PC-3 (cell line): ENCODE data around the gene ASAP3. TPM values are rescaled to one million over a fixed set of nuclear protein-coding genes. Genes with fewer than 3 reads are reported as not detected.

Experiments
- ATAC-seq: fragments of 200-7000 bp; cut with Tn5 transposase; 2 replicates; pipeline ENCODE4 v1.9.1; 2020; ENCODE audit warnings: mild to moderate bottlenecking, moderate library complexity
- BruUV-seq: library from RNA; stranded (reverse); fragments of 400-500 nt; replicated peaks from 2 replicates; lab custom pipeline; 2021; lab: Mats Ljungman, UMichigan
- CTCF ChIA-PET: fragments of 300-600 bp; sonication (Branson Sonifier 250); formaldehyde crosslinking; loops from one replicate; lab custom pipeline; 2022; ENCODE audit warnings: antibody characterized with exemption; lab: Charles Lee
- POLR2A ChIA-PET: fragments of 300-600 bp; sonication (Branson Sonifier 250); formaldehyde crosslinking; loops from one replicate; lab custom pipeline; 2022; ENCODE audit warnings: antibody characterized with exemption; ENCODE audit not compliant: unreplicated experiment; lab: Charles Lee
- DNase-seq: peaks from one replicate; pipeline ENCODE4 v3.0.0-alpha.2; 2015
- H2AFZ ChIP-seq: fragments of 300-600 bp; sonication (generic); 2 replicates; pipeline ENCODE4 v1.6.0; 2016; ENCODE audit warnings: antibody characterized with exemption, low read length
- H3F3A ChIP-seq: fragments of 300-600 bp; sonication (generic); one replicate; pipeline ENCODE4 v1.6.0; 2017; ENCODE audit warnings: antibody characterized with exemption, low read length, control low read depth, mild to moderate bottlenecking; ENCODE audit not compliant: unreplicated experiment
- H3K27ac ChIP-seq: fragments of 300-600 bp; sonication (generic); 2 replicates; pipeline ENCODE4 v1.5.1; 2016; ENCODE audit warnings: mild to moderate bottlenecking, low read length
- H3K27me3 ChIP-seq: fragments of 300-600 bp; sonication (generic); 2 replicates; pipeline ENCODE4 v1.6.1; 2016; ENCODE audit warnings: low read length, mixed read lengths
- H3K36me3 ChIP-seq: fragments of 300-600 bp; sonication (generic); 2 replicates; pipeline ENCODE4 v1.6.1; 2016; ENCODE audit warnings: low read depth, mixed run types, low read length, mixed read lengths
- H3K4me1 ChIP-seq: fragments of 300-600 bp; sonication (generic); 2 replicates; pipeline ENCODE4 v1.5.1; 2016; ENCODE audit warnings: low read length; ENCODE audit not compliant: insufficient read depth
- H3K4me2 ChIP-seq: fragments of 300-600 bp; sonication (generic); 2 replicates; pipeline ENCODE4 v1.6.0; 2016; ENCODE audit warnings: low read length
- H3K4me3 ChIP-seq: fragments of 300-600 bp; sonication (generic); 2 replicates; pipeline ENCODE4 v1.5.1; 2016; ENCODE audit warnings: mild to moderate bottlenecking, low read length, mixed read lengths
- H3K79me2 ChIP-seq: fragments of 300-600 bp; sonication (generic); 2 replicates; pipeline ENCODE4 v1.6.1; 2017; ENCODE audit warnings: low read length, mixed read lengths
- H3K9ac ChIP-seq: fragments of 300-600 bp; sonication (generic); 2 replicates; pipeline ENCODE4 v1.6.0; 2016; ENCODE audit warnings: mild to moderate bottlenecking, low read length
- H3K9me2 ChIP-seq: fragments of 300-600 bp; sonication (generic); replicated peaks from 2 replicates; pipeline ENCODE4 v1.6.1; 2016; ENCODE audit warnings: mixed run types, low read length, mixed read lengths
- H3K9me3 ChIP-seq: fragments of 300-600 bp; sonication (generic); 2 replicates; pipeline ENCODE4 v1.6.1; 2016; ENCODE audit warnings: low read length, mixed read lengths
- H4K20me1 ChIP-seq: fragments of 300-600 bp; sonication (generic); 2 replicates; pipeline ENCODE4 v1.6.1; 2016; ENCODE audit warnings: low read length, mixed read lengths
- CTCF ChIP-seq: fragments of 300-600 bp; sonication (generic); conservative IDR thresholded peaks from 2 replicates; pipeline ENCODE4 v1.5.1; 2017; ENCODE audit warnings: antibody characterized with exemption, low read depth, mild to moderate bottlenecking, low read length
- EZH2 ChIP-seq: fragments of 300-600 bp; sonication (generic); IDR thresholded peaks from one replicate; pipeline ENCODE4 v1.6.1; 2017; ENCODE audit warnings: antibody characterized with exemption, mild to moderate bottlenecking, low read length; ENCODE audit not compliant: unreplicated experiment
- EZH2phosphoT487 ChIP-seq: fragments of 300-600 bp; sonication (generic); IDR thresholded peaks from 2 replicates; pipeline ENCODE4 v1.6.1; 2018; ENCODE audit warnings: mild to moderate bottlenecking, antibody characterized with exemption, low read length, borderline replicate concordance
- intact Hi-C: fragments of 100-400 bp; cut with micrococcal nuclease; formaldehyde crosslinking; loops from 2 replicates; pipeline ENCODE4 v1.9.0; 2023
- total RNA-seq: library from RNA; depleted of rRNA; stranded (reverse); fragments of >200 nt; gene quantifications from 2 replicates; pipeline ENCODE4 v1.2.3, GENCODE V29; 2014

ASAP3 gene
- total RNA-seq, 1 experiment from 2014 or later = 12.8 TPM

- DNase-seq (no peak), ATAC-seq (no peak)
- no peak overlapping the region for H2AFZ ChIP-seq
- H3K27me3 ChIP-seq = no peaks in the 10 kb centered on the region
- no peaks in the 10 kb centered on the region for H4K20me1 ChIP-seq
- no peak overlapping the region for H3K4me2 ChIP-seq
- no peaks in the 10 kb centered on the region for H3K36me3 ChIP-seq
- H3K9me3 ChIP-seq = no peaks in the 10 kb centered on the region
- no peaks in the 10 kb centered on the region for H3K9me2 ChIP-seq
- intact Hi-C loops = no loop called here
- H3F3A ChIP-seq = no peaks in the 10 kb centered on the region
- H3K27ac ChIP-seq = no peak overlapping the region
- no peak for TF ChIP-seq EZH2
- no peak for TF ChIP-seq CTCF
- TF ChIP-seq EZH2phosphoT487 = no peak
- no peak overlapping the region for H3K9ac ChIP-seq
- no TSS peak for BruUV-seq
- H3K79me2 ChIP-seq = no peaks in the 10 kb centered on the region
- POLR2A ChIA-PET = no interaction called here
- CTCF ChIA-PET = no interaction called here
- no peak overlapping the region for H3K4me3 ChIP-seq
- no peaks in the 10 kb centered on the region for H3K4me1 ChIP-seq
These were observed 45.4 kb downstream of the ASAP3 start for GRCh38 chr1:23438545-23438944.

DNA sequence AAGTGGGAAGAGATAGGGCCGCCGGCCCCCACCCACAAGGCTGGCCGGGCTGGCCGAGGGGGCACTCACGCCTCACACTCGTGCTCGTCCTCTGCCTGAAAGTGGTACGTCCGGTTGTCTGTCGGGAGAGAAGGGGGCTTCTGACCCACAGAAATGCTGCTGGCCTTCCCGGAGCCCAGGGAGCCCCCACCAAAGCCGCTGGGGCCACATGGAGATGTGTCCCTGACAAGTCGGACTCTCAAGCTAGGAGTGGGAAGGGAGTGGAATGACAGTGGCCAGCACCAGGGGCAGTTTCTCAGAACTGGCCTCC, 46.7 kb downstream of the ASAP3 start:
- BruUV-seq = no TSS peak
- Histone ChIP-seq H3K36me3 (no peaks in the 10 kb centered on the region), H4K20me1 (no peaks in the 10 kb centered on the region), H3K27ac (no peak overlapping the region), H3K9ac (no peak overlapping the region), H3K9me3 (no peaks in the 10 kb centered on the region), H3F3A (no peaks in the 10 kb centered on the region), H3K4me3 (no peak overlapping the region), H3K4me2 (no peak overlapping the region), H3K9me2 (no peaks in the 10 kb centered on the region), H3K4me1 (no peaks in the 10 kb centered on the region), H3K27me3 (no peaks in the 10 kb centered on the region), H2AFZ (no peak overlapping the region), H3K79me2 (no peaks in the 10 kb centered on the region)
- DNase-seq (no peak), ATAC-seq (no peak)
- intact Hi-C loops = no loop called here
- TF ChIP-seq EZH2 = no peak
- no peak for TF ChIP-seq CTCF
- no peak for TF ChIP-seq EZH2phosphoT487
- POLR2A ChIA-PET = no interaction called here
- CTCF ChIA-PET = no interaction called here

- no peaks in the 10 kb centered on the region for H3K36me3 ChIP-seq
- no TSS peak for BruUV-seq
- POLR2A ChIA-PET = no interaction called here
- no peaks in the 10 kb centered on the region for H3K9me3 ChIP-seq
- no peaks in the 10 kb centered on the region for H3K9me2 ChIP-seq
- H3K27me3 ChIP-seq = no peaks in the 10 kb centered on the region
- CTCF ChIA-PET = interaction anchor here (0.6 kb wide), 1 partner anchor 47 kb away, joined by 4 read pairs; the partner anchor contains the start of gene ASAP3
- H3F3A ChIP-seq = no peaks in the 10 kb centered on the region
- H3K4me1 ChIP-seq = no peaks in the 10 kb centered on the region
- no peak overlapping the region for H3K4me2 ChIP-seq
- H3K27ac ChIP-seq = no peak overlapping the region
- no peaks in the 10 kb centered on the region for H4K20me1 ChIP-seq
- TF ChIP-seq EZH2phosphoT487 (no peak), EZH2 (no peak), CTCF (no peak)
- H3K4me3 ChIP-seq = no peak overlapping the region
- intact Hi-C loops = no loop called here
- DNase-seq (no peak), ATAC-seq (no peak)
- no peaks in the 10 kb centered on the region for H3K79me2 ChIP-seq
- H2AFZ ChIP-seq = no peak overlapping the region
- H3K9ac ChIP-seq = no peak overlapping the region
These were observed 47.2 kb downstream of the ASAP3 start for GRCh38 chr1:23436520-23437354.
